GM18858 (cell line): ENCODE results near the gene BSN.

Experiments used
- ATAC-seq: cut with Tn5 transposase; IDR thresholded peaks from one replicate; pipeline ENCODE4 v1.9.1; 2021; ENCODE audit not compliant: unreplicated experiment

Gene BSN

GRCh38 chr3:49553692-49554632, at the start of gene BSN:
TSS of gene BSN (plus strand) at chr3:49554477. CDS start at chr3:49554603, 126 bp downstream.
- no peak for ATAC-seq

GRCh38 chr3:49506906-49507305, 47.4 kb upstream of the BSN start:
- no peak for ATAC-seq

- ATAC-seq = no peak
Observed at GRCh38 chr3:49509028-49509561, 45.2 kb upstream of the BSN start.

GRCh38 chr3:49511639-49512038, 42.6 kb upstream of the BSN start:
- ATAC-seq = no peak

GRCh38 chr3:49512781-49513355, 41.4 kb upstream of the BSN start:
- no peak for ATAC-seq

- ATAC-seq = no peak
Observed at GRCh38 chr3:49513494-49514124, 40.7 kb upstream of the BSN start.

GRCh38 chr3:49518016-49518415, 36.3 kb upstream of the BSN start:
- ATAC-seq = no peak

GRCh38 chr3:49518441-49518840, 35.8 kb upstream of the BSN start:
- no peak for ATAC-seq

- no peak for ATAC-seq
Observed at GRCh38 chr3:49519296-49519695, 35.0 kb upstream of the BSN start.

- ATAC-seq = no peak
Observed at GRCh38 chr3:49519916-49520385, 34.3 kb upstream of the BSN start.

GRCh38 chr3:49523756-49524747, 30.2 kb upstream of the BSN start:
- no peak for ATAC-seq

- ATAC-seq = no peak
Observed at GRCh38 chr3:49529567-49529966, 24.7 kb upstream of the BSN start.

GRCh38 chr3:49530231-49530630, 24.0 kb upstream of the BSN start:
- ATAC-seq = no peak

GRCh38 chr3:49530701-49531100, 23.6 kb upstream of the BSN start:
- no peak for ATAC-seq

GRCh38 chr3:49531218-49531617, 23.1 kb upstream of the BSN start:
- no peak for ATAC-seq

- no peak for ATAC-seq
Observed at GRCh38 chr3:49531715-49532114, 22.6 kb upstream of the BSN start.

GRCh38 chr3:49533031-49533430, 21.2 kb upstream of the BSN start:
- ATAC-seq = no peak

- ATAC-seq = no peak
Observed at GRCh38 chr3:49533786-49534519, 20.3 kb upstream of the BSN start.

GRCh38 chr3:49534581-49535441, 19.5 kb upstream of the BSN start:
- no peak for ATAC-seq
